Stimulated activated CD8-positive, alpha-beta memory T cell treated with anti-CD3 and anti-CD28 coated beads, Interleukin-7, amount 100 ng/mL, for 4 hours (primary cell): ENCODE measurements around the gene NLRP7.
A peak's percentile ranks its signal among the peaks of the same experiment; 100 is the strongest.
"Not testable (repeated sequence)": the region's sequence is repeated elsewhere in the genome, so short reads cannot be mapped to it uniquely, and the experiment has no call there.

Source experiments
- DNase-seq, 2 donors: peaks; one replicate each; pipeline ENCODE4 v3.0.0-alpha.2; 2020; ENCODE audit warnings: low read depth in 2 of 2

Gene NLRP7

DNA sequence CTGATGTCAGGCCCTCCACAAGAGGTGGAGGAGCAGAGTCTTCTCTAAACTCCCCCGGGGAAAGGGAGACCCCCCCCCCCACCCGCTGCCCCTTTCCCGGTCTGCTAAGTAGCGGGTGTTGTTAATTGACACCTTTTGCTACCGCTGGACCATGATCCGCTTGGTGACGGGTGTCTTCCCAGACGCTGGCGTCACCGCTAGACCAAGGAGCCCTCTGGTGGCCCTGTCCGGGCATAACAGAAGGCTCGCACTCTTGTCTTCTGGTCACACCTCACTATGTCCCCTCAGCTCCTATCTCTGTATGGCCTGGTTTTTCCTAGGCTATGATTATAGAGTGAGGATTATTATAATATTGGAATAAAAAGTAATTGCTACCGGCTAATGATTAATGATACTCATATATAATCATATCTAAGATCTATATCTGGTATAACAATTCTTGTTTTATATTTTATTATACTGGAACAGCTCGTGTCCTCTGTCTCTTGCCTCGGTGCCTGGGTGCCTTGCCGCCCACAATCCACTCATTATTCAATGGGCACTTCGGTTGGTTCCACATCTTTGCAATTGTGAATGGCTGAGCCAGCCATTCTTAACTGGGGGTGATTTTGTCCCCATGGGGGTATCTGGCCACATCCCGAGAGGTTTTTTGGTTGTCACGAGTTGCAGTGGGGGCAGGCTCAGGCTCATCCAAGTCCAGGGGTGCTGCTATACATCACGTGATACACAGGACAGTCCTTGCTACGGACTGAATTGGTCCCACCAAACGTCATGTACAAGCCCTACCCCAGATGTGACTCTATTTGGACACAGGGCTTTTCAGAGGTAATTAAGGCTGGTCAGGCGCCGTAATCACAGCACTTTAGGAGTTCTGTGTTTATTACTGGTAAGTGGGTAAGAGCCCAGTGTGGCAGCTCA lies 27.4 kb downstream of the NLRP7 start:
- not testable (repeated sequence) for DNase-seq

GRCh38 chr19:54918499-54918898 lies 28.8 kb downstream of the NLRP7 start:
- DNase-seq: no peak

DNA sequence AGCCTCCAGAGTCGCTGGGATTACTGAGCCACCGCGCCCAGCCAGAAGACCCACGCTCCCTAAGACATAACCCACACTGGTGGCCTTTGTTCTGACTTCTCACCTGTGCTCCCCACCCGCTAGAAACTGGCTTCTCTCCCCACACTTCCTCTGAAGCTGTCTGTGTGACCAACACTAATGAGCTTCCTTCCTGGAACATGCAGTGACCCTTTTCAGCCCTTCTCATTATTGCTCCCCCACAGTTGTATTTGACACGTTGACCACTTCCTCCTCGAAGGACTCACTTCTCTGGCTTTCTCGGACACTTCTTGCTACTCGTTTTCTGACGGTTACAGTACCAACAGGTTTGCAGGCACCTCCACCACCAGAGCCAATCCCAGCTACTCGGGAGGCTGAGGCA lies 30.5 kb downstream of the NLRP7 start:
- DNase-seq: no peak

DNA sequence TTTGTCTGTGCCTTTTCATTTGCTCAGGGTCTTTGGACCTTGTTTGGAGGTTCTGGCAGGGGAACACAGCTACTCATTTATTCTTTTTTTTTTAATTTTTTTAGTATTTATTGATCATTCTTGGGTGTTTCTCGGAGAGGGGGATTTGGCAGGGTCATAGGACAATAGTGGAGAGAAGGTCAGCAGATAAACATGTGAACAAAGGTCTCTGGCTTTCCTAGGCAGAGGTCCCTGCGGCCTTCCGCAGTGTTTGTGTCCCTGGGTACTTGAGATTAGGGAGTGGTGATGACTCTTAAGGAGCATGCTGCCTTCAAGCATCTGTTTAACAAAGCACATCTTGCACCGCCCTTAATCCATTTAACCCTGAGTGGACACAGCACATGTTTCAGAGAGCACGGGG lies 39.4 kb downstream of the NLRP7 start:
- not testable (repeated sequence) for DNase-seq

- no peak for DNase-seq
These were observed 40.5 kb downstream of the NLRP7 start for GRCh38 chr19:54906819-54907218.

DNA sequence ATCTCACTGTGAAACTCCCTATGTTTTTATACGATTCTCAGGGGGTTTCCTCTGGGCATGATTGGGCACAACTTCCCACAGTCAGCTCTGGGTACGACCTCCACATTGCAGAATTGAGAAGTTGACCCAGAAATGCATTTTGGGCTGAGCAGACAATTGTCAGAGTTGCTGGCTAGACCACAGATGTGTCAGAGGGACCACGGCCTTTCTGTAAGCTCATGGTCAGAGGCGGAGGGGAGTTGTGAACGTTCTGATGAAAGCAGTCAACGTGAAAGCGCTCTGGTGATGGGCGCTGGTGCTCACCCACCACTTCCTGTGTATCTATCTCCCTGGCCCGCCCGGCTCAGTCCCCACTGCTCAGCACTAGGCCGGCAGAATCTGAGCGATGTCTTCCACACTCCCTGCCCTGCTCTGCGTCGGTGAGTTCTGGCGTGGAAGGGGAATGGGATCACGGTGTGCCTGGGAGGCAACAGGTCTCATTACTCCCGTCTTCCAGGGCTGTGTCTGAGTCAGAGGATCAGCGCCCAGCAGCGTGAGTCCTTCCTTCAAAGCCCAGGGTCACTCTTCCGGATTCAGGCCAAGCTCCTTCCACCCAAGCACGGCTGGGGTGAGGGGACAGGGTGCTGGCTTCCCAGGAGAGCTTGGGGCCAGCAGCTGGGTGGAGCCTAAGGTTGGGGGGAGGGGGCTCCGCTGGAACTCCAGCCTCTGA lies 41.4 kb downstream of the NLRP7 start, which contains the start of gene NCR1:
NCR1 (plus strand) TSS at position 346 of the 709 bp plus-strand sequence; CDS start at position 386, 40 bp downstream.
- peak; percentile 35 to 46 for DNase-seq

GRCh38 chr19:54905421-54905802 lies 41.9 kb downstream of the NLRP7 start:
- DNase-seq: no peak

GRCh38 chr19:54904261-54904660 lies 43.1 kb downstream of the NLRP7 start:
- not testable (repeated sequence) for DNase-seq

- no peak for DNase-seq
These were observed 44.0 kb downstream of the NLRP7 start for GRCh38 chr19:54903303-54903702.

- no peak for DNase-seq
These were observed 45.3 kb downstream of the NLRP7 start for GRCh38 chr19:54902061-54902460.

GRCh38 chr19:54901153-54901552 lies 46.2 kb downstream of the NLRP7 start:
- DNase-seq: not testable (repeated sequence)

DNA sequence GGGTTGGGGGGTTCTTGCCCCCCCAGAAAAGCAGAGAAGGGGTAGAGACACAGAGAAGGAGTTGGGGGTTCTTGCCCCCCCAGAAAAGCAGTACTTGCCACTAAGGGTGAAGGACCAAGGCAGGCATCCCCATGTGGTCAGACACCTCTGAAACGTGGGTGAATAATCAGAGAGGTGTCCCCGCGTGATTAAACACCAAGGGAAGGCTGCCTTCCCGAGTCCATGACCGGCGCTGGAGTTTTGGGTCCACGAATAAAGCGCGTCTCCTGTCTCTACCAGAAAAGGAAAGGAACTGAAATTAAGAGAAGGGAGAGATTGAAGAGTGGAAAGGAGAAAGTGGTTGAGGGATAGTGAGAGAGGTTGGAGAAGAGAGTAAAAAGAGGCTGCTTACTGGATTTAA lies 47.7 kb downstream of the NLRP7 start:
- DNase-seq: not testable (repeated sequence)

DNA sequence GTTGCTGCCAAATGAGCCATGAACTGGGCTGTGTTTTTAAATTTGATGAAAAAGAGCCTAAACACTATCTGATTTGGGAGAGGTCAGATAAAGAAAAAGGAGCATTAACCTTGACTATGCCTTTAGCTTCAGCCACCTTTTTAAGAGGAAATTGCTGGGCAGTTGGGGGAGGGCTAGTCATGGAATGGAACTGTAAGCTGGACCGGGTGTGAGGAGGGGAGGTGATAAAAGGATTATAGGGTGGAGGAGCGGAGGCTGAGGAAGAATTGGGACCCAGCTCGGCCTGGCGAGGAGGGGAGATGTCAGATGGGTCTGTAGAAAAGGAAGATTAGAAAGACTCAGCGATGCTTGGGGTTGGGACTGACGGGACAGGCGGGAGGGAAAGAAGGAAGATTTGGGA lies 48.6 kb downstream of the NLRP7 start:
- not testable (repeated sequence) for DNase-seq

DNA sequence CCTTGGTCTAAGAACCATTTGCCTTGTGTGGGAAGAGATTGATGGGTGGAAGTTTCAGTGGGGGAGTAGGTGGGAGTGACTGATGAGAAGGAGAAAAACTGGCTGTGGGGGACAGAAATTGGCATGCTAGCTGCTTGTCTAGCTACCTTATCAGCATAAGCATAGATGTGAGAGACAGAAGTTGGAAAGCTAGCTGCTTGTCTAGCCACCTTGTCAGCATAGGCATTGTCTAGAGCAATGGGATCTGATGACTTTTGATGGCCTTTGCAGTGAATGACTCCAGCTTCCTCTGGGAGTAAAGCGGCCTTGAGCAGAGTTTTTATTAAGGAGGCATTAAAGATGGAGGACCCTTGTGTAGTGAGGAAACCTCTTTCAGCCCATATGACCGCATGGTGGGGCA lies 51.3 kb downstream of the NLRP7 start:
- no peak for DNase-seq

- not testable (repeated sequence) for DNase-seq
These were observed 53.2 kb downstream of the NLRP7 start for GRCh38 chr19:54894106-54894505.

DNA sequence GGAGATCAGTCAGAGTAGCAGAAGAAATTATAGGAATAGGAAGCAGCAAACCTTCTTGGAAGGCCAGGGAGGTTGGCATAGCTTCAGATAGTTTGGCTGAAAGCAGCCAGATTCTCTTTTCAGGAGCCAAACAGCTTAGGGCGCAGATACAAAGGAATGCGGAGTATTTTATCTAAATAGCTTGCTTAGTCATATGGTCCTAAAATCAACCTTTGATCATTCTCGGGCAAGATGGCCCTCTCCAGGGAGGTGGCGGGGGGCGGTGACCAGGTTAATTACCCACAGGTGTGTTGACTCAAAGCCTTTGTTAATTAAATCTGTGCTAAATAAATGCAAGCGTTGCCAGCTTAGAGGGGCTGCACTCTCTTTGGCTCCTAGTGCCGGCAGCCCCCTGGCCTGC lies 53.9 kb downstream of the NLRP7 start:
- DNase-seq: no peak

DNA sequence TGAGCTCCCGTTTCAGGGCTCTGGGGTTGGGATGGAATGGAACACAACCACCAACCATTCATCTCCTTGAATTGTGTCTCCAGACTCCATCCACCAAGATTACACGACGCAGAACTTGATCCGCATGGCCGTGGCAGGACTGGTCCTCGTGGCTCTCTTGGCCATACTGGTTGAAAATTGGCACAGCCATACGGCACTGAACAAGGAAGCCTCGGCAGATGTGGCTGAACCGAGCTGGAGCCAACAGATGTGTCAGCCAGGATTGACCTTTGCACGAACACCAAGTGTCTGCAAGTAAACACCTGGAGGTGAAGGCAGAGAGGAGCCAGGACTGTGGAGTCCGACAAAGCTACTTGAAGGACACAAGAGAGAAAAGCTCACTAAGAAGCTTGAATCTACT lies 57.8 kb downstream of the NLRP7 start:
- no peak for DNase-seq

DNA sequence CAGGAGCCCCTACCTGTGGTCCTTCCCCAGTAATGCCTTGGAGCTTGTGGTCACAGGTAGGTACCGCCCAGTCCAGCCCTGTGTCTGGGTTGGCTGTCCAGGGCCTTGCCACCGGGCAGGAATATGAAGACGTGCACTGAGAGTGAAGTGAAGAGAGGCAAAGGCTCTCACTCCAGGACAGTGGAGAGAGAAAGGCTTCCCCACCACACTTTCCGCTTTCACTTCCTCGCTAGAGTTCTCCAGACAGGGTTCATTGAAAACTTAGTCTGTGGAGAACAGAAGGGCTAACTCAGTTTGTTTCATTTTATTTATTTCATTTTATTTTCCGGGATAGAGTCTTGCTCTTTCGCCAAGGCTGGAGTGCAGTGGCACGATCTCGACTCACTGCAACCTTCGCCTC lies 59.1 kb downstream of the NLRP7 start:
- DNase-seq: no peak

DNA sequence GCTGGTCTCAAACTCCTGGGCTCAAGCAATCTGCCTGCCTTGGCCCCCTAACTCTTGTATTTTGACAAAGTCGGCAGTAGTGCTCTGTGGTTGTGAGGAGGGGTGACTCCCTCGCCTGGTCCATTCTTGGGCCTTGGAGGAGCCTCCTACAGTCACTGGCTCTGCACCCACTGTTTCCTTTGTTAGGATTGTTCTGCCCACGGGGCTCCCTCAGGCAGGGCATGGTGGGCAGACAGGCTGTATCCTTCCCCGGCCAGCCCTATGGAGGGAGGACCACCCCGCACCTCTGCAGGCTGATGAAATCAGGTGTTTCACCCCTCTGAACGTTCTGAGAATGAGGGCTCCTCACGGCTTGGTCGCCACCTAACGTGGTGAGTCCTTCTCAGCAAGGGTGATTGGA lies 64.1 kb downstream of the NLRP7 start:
- no peak for DNase-seq

DNA sequence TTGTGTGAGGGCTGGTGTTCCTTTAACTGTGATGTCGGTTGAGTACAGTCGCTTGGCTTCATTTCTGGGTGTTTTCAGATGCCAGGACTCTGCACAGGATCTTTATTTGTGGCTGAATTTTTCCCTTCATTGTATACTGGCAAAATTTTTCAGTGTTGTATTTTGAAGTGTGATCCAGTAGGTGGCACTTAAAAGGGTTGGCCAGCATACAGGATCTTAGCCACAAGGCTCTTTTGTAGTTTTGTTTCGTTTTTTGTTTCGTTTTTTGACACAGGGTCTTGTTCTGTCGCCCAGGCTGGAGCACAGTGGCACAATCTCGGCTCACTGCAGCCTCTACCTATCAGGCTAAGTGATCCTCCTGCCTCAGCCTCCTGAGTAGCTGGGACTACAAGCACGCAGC lies 64.6 kb downstream of the NLRP7 start:
- DNase-seq: no peak

GRCh38 chr19:54881884-54882283 lies 65.4 kb downstream of the NLRP7 start:
- DNase-seq: no peak

GRCh38 chr19:54877471-54877870 lies 69.9 kb downstream of the NLRP7 start:
- no peak for DNase-seq

DNA sequence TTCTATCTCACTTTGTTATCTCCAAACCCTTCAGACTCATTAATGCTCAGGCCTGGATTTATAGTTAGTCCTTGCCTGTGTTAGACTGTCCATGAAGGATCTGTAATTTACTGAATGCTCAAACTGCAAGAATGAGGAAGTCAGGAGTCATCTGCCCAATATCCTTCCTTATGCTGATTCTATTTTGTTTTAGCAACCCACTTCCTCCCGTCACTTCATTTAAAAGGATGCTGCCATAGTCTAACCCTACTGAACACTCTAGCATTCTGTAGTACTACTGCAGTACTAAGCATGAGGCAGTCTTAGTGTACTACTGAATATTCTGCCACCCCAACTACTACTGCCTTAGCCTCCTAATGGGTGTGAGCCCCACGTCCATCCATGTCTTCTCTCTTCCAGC lies 71.8 kb downstream of the NLRP7 start:
- no peak for DNase-seq
